CD4-positive, CD25-positive, alpha-beta regulatory T cell (primary cell): ENCODE measurements around the gene CIPC. TPM values are rescaled to one million over a fixed set of nuclear protein-coding genes. Genes with fewer than 3 reads are reported as not detected.

Source experiments
- ATAC-seq, 2 donors: fragments of 150-1000 bp; cut with Tn5 transposase; one replicate each; pipeline ENCODE4 v1.10.0; 2021; ENCODE audit warnings: low read depth in 2 of 2, moderate number of reproducible peaks in 2 of 2, moderate library complexity in 1 of 2
- DNase-seq, 3 donors: peaks; one replicate each; pipeline versions ENCODE4 v3.0.0 to v3.0.0-alpha.2; 2012 to 2022; ENCODE audit warnings: mixed read lengths in 1 of 3
- H3K27ac ChIP-seq: one replicate; pipeline ENCODE4 v1.7.0; 2013; ENCODE audit warnings: mild to moderate bottlenecking, low read length; ENCODE audit not compliant: insufficient read depth, poor library complexity, severe bottlenecking
- H3K27me3 ChIP-seq: one replicate; pipeline ENCODE4 v1.7.0; 2013; ENCODE audit warnings: low read length; ENCODE audit not compliant: control insufficient read depth, insufficient read depth
- H3K36me3 ChIP-seq: one replicate; pipeline ENCODE4 v1.7.0; 2013; ENCODE audit warnings: mild to moderate bottlenecking, low read length, moderate library complexity; ENCODE audit not compliant: control insufficient read depth, insufficient read depth
- H3K4me1 ChIP-seq: 2 replicates; pipeline ENCODE4 v1.7.0; 2013; ENCODE audit warnings: mild to moderate bottlenecking, low read length; ENCODE audit not compliant: insufficient read depth, control insufficient read depth, poor library complexity, severe bottlenecking
- H3K4me3 ChIP-seq: one replicate; pipeline ENCODE4 v1.7.0; 2013; ENCODE audit warnings: low read depth, mild to moderate bottlenecking, low read length, moderate library complexity
- H3K9me3 ChIP-seq, 2 experiments: 1 replicate in 1 of 2; 2 replicates in 1 of 2; pipeline ENCODE4 v1.7.0; 2013; ENCODE audit warnings: low read length in 2 of 2, mild to moderate bottlenecking in 1 of 2, moderate library complexity in 1 of 2; ENCODE audit not compliant: control insufficient read depth in 2 of 2
- H3K27ac Mint-ChIP-seq, 3 donors: one replicate each; pipeline ENCODE4 v1.8.0; 2020 to 2022; ENCODE audit warnings: mild to moderate bottlenecking in 3 of 3, mixed read lengths in 3 of 3, moderate library complexity in 2 of 3
- H3K27me3 Mint-ChIP-seq: one replicate; pipeline ENCODE4 v1.8.0; 2022; ENCODE audit warnings: mild to moderate bottlenecking, mixed read lengths
- H3K36me3 Mint-ChIP-seq: one replicate; pipeline ENCODE4 v1.8.0; 2020; ENCODE audit warnings: mixed read lengths
- H3K4me1 Mint-ChIP-seq, 4 donors: one replicate each; pipeline ENCODE4 v1.8.0; 2020 to 2022; ENCODE audit warnings: mixed read lengths in 4 of 4, mild to moderate bottlenecking in 1 of 4
- H3K4me3 Mint-ChIP-seq, 4 donors: one replicate each; pipeline ENCODE4 v1.8.0; 2020 to 2022; ENCODE audit warnings: mild to moderate bottlenecking in 4 of 4, mixed read lengths in 4 of 4, moderate library complexity in 3 of 4
- H3K9me3 Mint-ChIP-seq, 7 donors: one replicate each; pipeline ENCODE4 v1.8.0; 2020 to 2022; ENCODE audit warnings: mixed read lengths in 7 of 7, mild to moderate bottlenecking in 3 of 7, moderate library complexity in 2 of 7
- polyA plus RNA-seq, 4 donors: library from polyadenylated mRNA; unstranded; fragments of 300-500 nt; fragmentation: Illumina TruSeq; gene quantifications; one replicate each; pipeline ENCODE4 v1.2.3, GENCODE V29; 2021
- total RNA-seq: library from RNA; stranded (reverse); gene quantifications from one replicate; pipeline ENCODE4 v1.2.3, GENCODE V29; 2022

CIPC gene
- total and polyA plus RNA-seq, 5 donors from 2014 or later, result 11.4 to 14.2 (median 12.4) TPM

GRCh38 chr14:77066578-77067172 is 31.4 kb upstream of the CIPC start:
- Histone ChIP-seq H3K27me3 (peaks cover 3% of the 10 kb centered on the region), H3K4me3 (no peak overlapping the region), H3K9me3 (no peaks in the 10 kb centered on the region), H3K27ac (no peak overlapping the region), H3K4me1 (no peaks in the 10 kb centered on the region), H3K36me3 (no peaks in the 10 kb centered on the region)
- Mint-ChIP-seq H3K9me3 (no peaks in the 10 kb centered on the region), H3K4me3 (no peak overlapping the region), H3K36me3 (no peaks in the 10 kb centered on the region), H3K27ac (no peak overlapping the region), H3K4me1 (peaks cover 0 to 6% (median 3%) of the 10 kb centered on the region in 4 donors), H3K27me3 (peaks cover 23% of the 10 kb centered on the region)
- DNase-seq, result no peak
- no peak for ATAC-seq

- DNase-seq (peak; percentile 31 to 56 (median 49)), ATAC-seq (peak in 1 of 2 donors; percentile 67)
- Mint-ChIP-seq H3K27me3 (peaks cover 23% of the 10 kb centered on the region), H3K9me3 (no peaks in the 10 kb centered on the region), H3K4me3 (no peak overlapping the region), H3K36me3 (no peaks in the 10 kb centered on the region), H3K4me1 (peaks cover 0 to 6% (median 3%) of the 10 kb centered on the region in 4 donors), H3K27ac (no peak overlapping the region)
- Histone ChIP-seq H3K4me1 (no peaks in the 10 kb centered on the region), H3K27me3 (peaks cover 3% of the 10 kb centered on the region), H3K9me3 (no peaks in the 10 kb centered on the region), H3K36me3 (no peaks in the 10 kb centered on the region), H3K4me3 (no peak overlapping the region), H3K27ac (no peak overlapping the region)
These were observed 30.2 kb upstream of the CIPC start for GRCh38 chr14:77067632-77068516.

- H3K4me1 Mint-ChIP-seq, result peaks cover 0 to 6% (median 3%) of the 10 kb centered on the region in 4 donors
- Histone ChIP-seq H3K27me3 (peaks cover 3% of the 10 kb centered on the region), H3K9me3 (no peaks in the 10 kb centered on the region), H3K27ac (no peak overlapping the region), H3K36me3 (no peaks in the 10 kb centered on the region), H3K4me1 (no peaks in the 10 kb centered on the region), H3K4me3 (no peak overlapping the region)
- no peaks in the 10 kb centered on the region for H3K36me3 Mint-ChIP-seq
- H3K4me3 Mint-ChIP-seq, result no peak overlapping the region
- no peak for ATAC-seq
- no peak for DNase-seq
- peak overlapping the region in 1 of 3 donors; percentile 32 for H3K27ac Mint-ChIP-seq
- peaks cover 23% of the 10 kb centered on the region for H3K27me3 Mint-ChIP-seq
- H3K9me3 Mint-ChIP-seq, result no peaks in the 10 kb centered on the region
These were observed 29.4 kb upstream of the CIPC start for GRCh38 chr14:77068517-77069200.

- no peak overlapping the region for H3K27ac ChIP-seq
- peaks cover 3% of the 10 kb centered on the region for H3K27me3 ChIP-seq
- no peak for ATAC-seq
- Mint-ChIP-seq H3K27me3 (peaks cover 23% of the 10 kb centered on the region), H3K9me3 (no peaks in the 10 kb centered on the region), H3K36me3 (no peaks in the 10 kb centered on the region), H3K27ac (peak overlapping the region in 1 of 3 donors; percentile 76), H3K4me3 (no peak overlapping the region), H3K4me1 (peaks cover 0 to 6% (median 3%) of the 10 kb centered on the region in 4 donors)
- no peaks in the 10 kb centered on the region for H3K36me3 ChIP-seq
- DNase-seq, result no peak
- no peaks in the 10 kb centered on the region for H3K9me3 ChIP-seq
- H3K4me1 ChIP-seq, result no peaks in the 10 kb centered on the region
- H3K4me3 ChIP-seq, result no peak overlapping the region
These were observed 28.5 kb upstream of the CIPC start for GRCh38 chr14:77069551-77069950.

GRCh38 chr14:77071938-77072388 is 26.1 kb upstream of the CIPC start:
- Mint-ChIP-seq H3K4me3 (no peak overlapping the region), H3K27me3 (peaks cover 23% of the 10 kb centered on the region), H3K9me3 (no peaks in the 10 kb centered on the region), H3K27ac (no peak overlapping the region), H3K4me1 (peaks cover 0 to 6% (median 3%) of the 10 kb centered on the region in 4 donors), H3K36me3 (no peaks in the 10 kb centered on the region)
- ATAC-seq (no peak), DNase-seq (no peak)
- Histone ChIP-seq H3K9me3 (no peaks in the 10 kb centered on the region), H3K27ac (no peak overlapping the region), H3K27me3 (peaks cover 3% of the 10 kb centered on the region), H3K4me1 (no peaks in the 10 kb centered on the region), H3K36me3 (no peaks in the 10 kb centered on the region), H3K4me3 (no peak overlapping the region)

- ATAC-seq (no peak), DNase-seq (no peak)
- peaks cover 4% of the 10 kb centered on the region for H3K36me3 Mint-ChIP-seq
- no peaks in the 10 kb centered on the region for H3K4me1 Mint-ChIP-seq
- no peak overlapping the region for H3K27ac ChIP-seq
- peaks cover 0 to 4% (median 0%) of the 10 kb centered on the region in 7 donors for H3K9me3 Mint-ChIP-seq
- H3K27me3 Mint-ChIP-seq, result peaks cover 7% of the 10 kb centered on the region
- H3K4me3 Mint-ChIP-seq, result no peak overlapping the region
- H3K27ac Mint-ChIP-seq, result peak overlapping the region in 1 of 3 donors; percentile 49
- peaks cover 0 to 2% of the 10 kb centered on the region in 2 experiments for H3K9me3 ChIP-seq
- no peaks in the 10 kb centered on the region for H3K4me1 ChIP-seq
- H3K36me3 ChIP-seq, result no peaks in the 10 kb centered on the region
- H3K4me3 ChIP-seq, result no peak overlapping the region
- H3K27me3 ChIP-seq, result no peaks in the 10 kb centered on the region
These were observed 23.1 kb upstream of the CIPC start for GRCh38 chr14:77074969-77075368.

- DNase-seq (no peak), ATAC-seq (no peak)
- no peaks in the 10 kb centered on the region for H3K27me3 Mint-ChIP-seq
- no peaks in the 10 kb centered on the region for H3K27me3 ChIP-seq
- no peak overlapping the region for H3K27ac Mint-ChIP-seq
- no peak overlapping the region for H3K4me3 ChIP-seq
- H3K4me1 ChIP-seq, result no peaks in the 10 kb centered on the region
- H3K9me3 Mint-ChIP-seq, result peaks cover 0 to 7% (median 0%) of the 10 kb centered on the region in 7 donors
- peaks cover 0 to 5% of the 10 kb centered on the region in 2 experiments for H3K9me3 ChIP-seq
- peaks cover 4% of the 10 kb centered on the region for H3K36me3 Mint-ChIP-seq
- no peaks in the 10 kb centered on the region for H3K36me3 ChIP-seq
- H3K4me3 Mint-ChIP-seq, result no peak overlapping the region
- H3K4me1 Mint-ChIP-seq, result no peaks in the 10 kb centered on the region
- no peak overlapping the region for H3K27ac ChIP-seq
These were observed 21.9 kb upstream of the CIPC start for GRCh38 chr14:77076113-77076631.
